Activated gamma-delta T cell treated with anti-CD3 and anti-CD28 coated beads, Interleukin-2, amount 50 U/mL, for 16 hours (primary cell): ENCODE measurements around the gene PRKAR1B.

Source experiments
- DNase-seq: peaks from one replicate; pipeline ENCODE4 v3.0.0-alpha.2; 2020; ENCODE audit warnings: low read depth

Gene PRKAR1B

DNA sequence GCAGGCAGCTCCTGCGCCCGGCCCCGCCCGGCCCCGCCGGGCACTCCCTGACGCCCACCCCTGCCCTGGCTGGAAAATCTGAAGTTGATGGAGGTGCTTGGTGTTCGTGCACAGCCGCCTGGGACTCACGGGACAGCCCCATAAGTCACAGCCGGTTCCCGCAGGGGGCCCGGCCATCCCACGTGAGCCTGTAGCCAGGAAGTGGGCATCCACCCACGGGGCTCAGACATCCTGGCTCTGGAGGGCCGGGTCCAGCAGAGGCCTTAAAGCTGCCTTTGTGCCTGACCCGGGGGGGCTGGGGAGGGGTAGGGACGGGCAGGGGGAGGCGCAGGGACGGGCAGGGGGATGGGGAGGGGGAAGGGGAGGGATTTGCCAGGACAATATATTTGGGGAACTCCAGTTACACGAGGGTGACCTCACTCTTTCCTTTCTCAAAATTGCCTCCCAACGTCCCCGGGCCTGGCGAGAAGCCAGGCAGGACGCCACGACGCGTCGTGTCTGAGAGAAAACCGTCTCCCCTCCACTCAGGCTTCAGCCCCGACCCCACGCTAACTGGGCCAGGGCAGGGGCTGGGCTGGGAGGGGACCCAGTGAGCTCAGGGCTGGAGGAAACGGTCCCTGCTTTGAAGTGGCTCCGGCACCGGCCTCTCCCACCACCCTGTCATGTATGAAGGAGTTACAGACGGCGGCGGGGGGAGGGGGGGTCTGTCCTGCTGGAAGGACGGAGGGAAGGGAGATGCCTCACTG, 125.3 kb downstream of the PRKAR1B start:
- peak; percentile 85 for DNase-seq

DNA sequence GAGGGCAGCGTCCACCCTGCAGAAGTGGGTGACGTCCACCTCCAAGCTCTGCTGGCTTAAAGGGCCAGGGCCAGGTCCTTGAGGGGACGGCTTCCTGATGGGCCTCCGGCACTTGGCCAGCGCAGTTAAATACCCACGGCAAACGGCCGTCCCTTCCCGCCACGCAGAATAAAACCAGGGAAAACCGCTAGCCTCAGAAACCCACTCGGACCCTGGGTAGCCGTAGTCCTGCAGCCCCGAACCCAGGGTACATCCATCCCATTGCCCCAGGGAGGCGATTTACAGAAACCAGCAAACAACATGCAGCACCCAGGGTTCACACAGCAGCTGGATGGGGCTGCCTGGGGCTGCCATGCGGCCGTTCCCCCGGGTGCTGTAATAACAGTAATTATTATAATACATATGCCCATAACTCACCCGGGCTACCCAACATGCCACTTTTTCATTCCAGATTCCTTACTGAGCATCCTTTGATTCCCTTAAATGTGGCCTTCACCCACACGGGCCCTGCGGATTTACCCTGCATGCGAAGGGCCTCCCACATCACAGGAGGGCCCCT, 126.0 kb downstream of the PRKAR1B start:
- DNase-seq: no peak

DNA sequence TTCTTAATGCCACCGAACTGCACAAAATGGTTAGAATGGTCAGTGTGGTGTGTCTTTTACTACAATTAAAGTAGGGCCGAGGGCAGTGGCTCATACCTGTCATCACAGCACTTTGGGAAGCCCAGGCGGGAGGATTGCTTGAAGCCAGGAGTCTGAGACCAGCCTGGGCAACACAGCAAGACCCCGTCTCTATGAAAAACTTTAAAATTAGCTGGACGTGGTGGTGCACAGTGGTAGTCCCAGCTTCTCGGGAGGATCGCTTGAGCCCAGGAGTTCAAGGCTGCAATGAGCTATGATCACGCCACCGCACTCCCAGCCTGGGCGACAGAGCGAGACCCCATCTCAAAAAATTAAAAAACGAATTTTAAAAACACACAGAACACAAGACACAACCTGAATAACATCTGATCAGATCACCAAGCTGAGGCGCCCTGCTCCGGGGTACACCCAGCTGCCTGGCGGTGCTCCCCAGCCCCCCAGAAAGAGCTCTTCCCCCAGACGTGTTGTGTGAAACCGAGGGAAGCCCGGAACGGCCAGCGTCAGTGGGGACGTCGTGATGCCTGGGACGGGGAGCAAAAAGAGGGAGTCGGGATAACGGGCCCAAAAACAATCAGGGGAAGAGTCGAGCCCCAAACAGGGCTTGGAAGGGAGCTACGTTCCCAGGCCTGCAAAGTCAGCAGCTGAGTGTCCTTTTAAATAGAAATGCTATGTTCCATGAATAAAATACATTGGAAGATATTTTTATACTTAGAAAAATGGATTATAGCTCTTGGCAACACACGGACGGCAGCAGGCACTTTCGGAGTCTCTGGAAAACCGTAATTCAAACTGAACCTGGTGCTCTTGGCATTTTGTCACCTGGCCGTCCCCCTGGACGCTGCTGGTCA, 126.7 kb downstream of the PRKAR1B start:
- DNase-seq: no peak

DNA sequence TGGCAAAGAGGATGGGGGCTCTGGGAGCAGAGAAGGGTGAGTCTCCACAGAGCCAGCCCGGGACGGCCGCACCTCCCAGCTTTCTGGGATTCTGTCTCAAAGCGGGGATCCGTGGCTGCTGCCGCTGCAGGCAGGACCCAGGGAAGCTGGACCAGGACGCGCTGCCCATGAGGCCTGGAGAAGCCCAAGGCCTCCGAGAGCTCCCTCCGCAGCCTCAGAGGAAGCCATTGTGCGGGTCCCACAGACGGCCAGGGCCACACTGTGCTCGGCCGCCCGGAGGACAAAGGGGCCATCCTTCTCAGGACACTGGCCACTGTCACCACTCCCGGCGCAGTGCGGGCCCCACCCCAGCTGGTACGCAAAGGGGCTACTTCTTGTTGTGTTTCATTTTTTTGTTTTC, 128.2 kb downstream of the PRKAR1B start:
- DNase-seq: no peak

DNA sequence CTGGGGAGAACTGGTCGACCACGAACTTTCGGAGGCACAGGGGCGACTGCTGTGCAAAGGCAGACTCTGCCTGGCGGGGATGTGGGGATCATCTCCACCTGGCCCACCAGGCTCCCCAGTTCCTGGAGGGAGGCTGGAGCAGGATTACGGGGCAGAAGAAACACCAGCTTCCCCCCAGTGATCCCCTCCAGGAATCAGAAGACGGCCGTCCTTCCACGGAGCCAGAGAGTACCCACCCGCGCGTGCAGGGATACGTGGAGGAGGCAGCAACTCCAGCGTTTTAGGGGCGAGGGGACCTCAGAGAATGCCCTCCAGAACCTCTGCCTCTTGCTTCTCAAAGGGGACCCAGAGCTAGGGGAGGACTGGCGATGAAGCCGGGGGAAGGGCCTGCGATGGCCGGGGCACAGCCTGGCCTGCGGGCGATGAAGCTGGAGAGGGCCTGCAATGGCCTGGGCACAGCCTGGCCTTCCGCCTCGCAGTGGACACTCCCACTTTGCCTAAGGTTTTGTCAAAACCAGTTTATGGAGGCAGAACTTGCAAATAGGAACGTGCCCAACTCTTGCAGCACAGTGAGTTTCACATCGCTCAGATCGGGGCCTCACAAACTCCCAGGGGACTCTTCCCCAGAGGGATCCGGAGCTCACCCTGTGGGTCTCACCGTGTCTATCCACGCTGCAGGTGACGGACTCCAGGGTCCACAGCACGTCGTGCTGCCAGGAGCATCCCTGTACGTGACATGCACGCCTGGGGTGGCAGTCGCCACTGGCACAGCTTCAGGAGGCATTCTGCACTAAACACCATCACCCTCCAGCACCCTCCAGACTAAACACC, 129.5 kb downstream of the PRKAR1B start:
- no peak for DNase-seq

DNA sequence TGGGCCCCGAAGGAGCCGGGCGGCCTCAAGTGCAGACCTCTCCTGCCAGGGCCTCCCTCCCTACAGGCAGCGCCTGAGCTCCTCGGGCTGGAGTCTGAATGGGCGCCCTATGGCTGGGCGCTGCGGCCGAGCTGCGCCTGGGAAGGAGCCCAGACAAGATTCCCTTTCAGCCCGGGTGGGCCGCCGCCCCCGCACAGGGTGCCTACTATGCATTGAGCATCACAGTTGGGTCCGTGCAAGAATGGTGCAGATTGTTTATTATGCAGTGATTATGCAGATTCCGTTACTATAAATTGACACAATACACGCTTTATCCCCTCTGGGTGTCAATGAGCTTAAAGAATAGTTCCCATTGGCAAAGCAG, 130.3 kb downstream of the PRKAR1B start:
- DNase-seq: no peak

DNA sequence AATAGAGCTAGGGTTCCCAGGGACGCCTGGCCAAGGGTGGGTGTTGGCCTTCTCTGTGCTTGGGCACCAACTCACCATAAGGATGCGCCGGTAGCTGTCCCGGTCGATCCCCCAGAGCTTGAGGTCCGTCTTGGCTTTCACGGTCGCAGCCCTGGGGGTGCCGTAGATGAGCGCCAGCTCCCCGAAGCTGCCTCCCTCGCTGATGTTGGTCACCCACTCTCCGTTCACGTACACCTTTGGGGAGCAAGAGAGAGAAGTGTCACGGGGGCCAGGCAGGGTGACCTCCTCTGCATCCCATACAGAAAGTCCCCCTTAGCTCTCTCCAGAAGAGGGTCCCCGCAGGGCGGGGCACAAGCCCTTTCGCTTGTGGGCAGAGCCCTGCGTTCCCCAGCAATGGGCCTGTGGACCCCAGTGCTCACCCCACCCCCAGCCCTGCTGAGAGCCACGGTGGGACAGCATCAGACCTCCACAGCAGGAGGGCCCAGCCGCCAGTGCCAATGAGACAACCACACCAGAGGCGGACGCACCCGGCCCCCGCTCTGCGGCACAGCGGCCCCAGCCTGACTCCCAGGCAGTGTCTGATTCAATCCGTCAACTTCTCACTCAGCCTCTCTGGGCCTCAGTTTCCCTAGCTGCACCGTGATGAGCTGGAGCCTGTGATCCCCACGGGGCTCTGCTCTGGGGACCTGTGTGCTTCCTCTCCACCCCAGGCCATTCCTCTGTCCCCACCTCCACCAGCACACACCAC, 130.8 kb downstream of the PRKAR1B start:
- no peak for DNase-seq

DNA sequence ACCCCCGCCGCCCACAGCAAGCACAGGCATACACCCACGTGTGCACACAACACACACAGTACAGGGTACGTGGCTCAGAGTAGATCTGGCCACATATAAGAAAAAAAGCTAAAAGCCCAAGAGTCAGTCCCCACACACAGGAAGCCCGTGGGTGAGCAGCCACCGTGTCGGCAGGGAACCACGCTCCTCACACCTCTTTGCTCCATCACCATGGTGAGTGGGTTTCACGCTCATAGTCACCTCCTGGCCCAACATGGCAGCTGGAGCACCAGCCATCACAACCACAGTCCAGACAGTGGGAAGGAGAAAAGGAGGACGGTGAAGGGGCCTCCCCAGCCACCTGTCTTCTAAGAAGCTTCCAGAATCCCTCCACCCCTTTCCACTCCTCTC, 131.5 kb downstream of the PRKAR1B start:
- DNase-seq: peak; percentile 38

DNA sequence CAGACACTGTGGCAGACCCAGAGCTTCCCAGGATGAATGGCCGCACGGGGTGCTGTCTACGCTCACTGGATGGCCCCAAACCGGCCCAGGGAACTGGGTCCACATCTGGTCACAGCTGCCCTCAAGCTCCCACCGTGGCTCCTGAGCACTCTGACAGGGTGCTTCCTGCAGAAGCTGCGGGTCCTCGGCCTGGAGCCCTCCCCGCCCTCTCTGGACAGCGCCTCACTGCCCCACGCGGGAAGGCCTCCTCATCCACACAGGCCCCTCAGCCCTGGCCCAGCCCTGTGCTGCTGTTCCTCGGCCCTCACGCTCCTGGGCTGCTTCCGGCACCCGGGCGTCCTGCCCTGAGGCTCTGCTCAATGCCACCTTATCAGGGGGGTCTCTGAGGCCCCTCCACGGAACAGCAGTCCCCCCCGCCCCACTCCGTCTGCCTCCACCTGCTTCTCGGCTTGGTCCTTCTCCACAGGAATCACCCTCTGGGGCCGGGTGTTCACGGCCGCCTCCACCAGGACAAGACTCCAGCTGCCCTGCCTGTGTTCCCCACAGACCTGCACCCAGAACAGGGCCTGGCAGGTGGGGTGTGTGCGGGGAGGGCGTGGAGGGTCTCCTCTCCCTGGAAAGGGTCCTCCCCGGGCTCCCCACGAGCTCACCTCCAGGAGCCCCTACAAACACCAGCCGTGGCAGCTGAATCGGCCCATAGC, 132.0 kb downstream of the PRKAR1B start:
- DNase-seq: no peak

DNA sequence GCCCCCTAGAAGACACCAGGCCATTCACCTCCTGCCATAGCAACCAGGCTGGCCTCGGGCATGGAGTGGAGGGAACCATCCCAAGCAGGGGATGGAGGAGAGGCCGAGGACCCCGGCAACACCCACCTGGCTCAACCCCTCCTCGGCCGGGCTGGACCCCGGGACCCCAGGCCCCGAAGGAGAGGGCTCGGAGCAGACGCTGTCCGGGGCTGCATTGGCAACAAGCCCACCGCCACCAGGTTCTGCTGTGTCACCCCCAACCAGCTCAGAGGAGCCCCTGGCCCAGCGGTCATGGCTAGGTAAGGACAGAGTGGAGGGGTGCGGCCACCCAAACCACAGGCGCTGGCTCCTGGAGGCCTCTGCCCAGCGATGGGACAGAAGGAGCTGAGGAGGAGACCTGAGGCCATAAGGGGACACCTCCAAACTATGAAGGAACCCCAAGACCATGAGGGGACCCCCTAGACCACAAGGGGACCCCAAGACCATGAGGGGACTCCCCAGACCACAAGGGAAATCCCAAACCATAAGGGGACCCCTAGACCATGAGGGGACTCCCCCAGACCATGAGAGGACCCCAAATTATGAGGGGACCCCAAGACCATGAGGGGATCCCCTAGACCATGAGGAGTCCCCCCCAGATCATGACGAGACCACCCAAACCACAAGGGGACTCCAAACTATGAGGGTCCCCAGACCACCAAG, 132.7 kb downstream of the PRKAR1B start:
- no peak for DNase-seq

DNA sequence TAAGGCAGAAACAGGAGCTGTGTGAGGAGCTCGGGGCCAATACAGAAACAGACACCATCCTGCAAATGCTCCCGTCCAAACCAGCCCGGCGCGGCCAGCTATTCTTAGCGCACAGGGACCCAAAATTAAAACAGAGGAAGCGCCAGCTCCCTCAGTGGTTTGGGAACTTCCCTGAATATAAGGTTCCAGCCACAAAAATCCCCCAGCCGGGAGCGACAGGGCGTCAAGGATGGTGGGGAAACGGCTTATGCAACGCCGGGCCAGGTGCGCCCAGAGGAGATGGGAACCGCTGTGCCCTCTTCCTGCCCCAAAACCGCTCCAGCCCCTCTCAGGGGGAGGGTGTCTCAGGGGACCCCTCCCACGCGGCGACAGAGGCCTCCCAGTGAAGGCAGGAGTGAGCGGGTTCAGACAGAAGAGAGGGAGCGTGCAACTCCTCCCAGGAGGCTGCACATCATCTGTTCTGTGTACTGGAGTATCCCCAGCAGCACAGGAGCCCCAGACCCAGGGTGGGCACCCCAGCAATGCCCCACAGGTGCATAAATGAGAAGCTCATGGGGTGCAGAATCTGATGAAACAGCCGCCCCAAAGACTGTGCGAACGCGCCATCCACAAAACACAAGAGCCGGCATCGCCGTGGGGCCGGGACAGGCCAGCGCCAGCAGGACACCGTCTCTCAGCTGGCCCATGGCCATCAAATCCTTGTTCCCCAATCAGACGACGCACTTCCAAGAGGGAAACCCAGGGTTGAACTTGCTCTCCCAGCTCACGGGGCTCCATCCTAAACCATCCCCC, 133.6 kb downstream of the PRKAR1B start:
- DNase-seq: no peak

DNA sequence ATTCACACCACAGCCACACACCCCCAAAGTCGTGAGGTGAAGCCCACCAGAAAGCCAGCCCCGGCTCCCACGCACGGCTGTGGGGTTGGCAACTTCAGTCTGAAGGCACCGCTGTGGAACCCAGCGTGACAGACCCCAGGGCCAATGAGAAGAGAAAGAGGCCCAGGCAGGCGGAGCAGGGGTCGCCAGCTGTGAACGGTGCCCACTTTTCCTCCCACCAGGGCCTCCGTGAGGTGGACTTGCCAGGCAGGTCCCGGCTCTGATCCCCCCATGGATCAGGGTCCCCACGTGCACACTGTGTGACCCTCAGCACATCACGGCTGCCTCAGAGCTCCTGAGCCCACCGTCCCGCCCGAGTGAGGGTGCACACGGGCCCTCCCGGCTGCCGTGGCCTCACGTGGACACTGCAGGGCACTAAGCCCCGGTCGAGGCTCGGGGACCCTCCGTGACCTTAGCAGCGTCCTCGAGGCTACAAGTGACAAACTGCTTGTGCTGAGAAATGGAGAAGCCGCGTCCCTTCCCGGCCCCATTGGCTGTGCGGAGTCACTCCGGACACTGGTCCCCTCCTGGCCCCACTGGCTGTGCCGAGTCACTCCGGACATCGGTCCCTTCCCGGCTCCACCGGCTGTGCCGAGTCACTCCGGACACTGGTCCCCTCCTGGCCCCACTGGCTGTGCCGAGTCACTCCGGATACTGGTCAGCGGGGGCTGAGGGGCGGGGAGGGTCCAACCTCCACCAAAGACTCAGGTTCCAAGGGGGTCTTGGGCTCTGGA, 135.0 kb downstream of the PRKAR1B start:
- DNase-seq: no peak

DNA sequence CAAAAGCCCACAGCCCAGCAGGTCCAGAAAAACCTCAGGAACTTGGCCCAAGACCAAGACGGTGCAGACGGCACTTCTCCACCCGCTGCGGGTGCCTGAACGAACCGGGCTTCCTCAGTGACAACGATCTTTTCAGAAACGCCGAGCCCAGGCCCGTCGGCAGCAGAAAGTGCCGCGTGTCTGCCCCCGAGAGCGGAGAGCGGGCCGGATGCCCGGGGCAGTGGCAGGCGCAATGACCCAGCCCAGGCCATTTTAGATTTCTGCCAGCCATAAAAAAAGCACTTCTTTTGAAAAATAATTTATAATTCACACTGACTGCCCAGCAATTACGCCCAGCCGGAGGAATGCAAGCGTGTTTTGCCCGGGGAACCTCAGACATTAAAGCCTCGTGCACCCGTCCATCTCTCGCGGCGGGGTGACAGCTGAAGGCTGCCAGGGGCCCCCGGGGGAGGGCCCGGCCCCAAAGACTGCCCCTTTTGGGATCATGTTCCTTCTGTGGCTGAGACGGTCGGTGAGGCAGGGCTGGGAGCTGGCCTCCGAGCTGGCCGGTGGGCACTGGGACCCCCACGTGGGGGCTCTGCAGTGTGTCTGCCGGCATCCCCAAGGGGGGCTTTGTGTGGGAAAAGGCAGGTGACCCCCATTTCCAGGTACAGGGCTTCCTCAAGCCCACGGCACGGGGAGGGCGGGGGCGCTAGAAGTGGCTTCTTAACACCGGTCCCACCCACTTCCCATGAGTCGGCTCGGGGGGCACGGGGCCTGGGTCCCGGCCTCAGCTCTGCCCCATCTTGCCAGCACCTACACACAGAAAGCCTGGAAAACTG, 136.1 kb downstream of the PRKAR1B start:
- no peak for DNase-seq

DNA sequence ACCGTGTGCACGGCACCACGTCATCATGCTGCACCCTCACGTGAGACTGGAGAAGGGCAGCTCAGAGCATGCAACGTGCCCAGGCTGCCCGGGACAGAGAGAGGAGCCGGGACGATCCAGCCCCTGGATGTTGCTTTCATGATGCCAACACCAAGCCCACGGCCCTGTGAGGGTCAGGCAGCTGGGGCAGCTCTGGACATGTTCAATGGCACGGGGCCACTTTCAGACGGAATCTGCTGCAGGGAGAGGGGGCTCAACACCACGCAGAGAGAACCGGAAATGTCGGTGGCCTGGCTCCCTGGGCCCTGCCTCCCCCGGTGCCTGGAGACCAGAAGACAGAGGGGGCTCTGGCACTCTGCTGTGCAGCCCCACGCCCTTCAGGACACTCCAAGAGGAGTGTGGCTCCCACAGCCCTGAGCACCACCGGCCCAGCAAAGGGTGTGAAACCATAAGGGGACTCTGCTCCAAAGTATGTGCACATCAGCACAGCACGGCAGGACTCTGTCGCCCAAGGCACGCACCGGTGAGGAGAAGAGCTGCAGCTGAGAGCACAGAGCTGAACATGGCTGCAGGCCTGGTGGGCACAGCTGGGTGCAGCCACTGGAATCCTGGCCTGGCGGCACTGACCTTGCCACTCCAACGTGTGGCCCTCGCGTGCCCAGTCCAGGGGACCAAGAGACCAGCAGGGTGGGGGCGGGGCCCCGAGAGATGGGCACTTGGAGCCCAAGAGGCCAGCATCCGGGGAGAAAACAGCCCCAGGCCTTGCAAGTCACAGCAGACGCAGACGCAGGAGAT, 137.1 kb downstream of the PRKAR1B start:
- no peak for DNase-seq

DNA sequence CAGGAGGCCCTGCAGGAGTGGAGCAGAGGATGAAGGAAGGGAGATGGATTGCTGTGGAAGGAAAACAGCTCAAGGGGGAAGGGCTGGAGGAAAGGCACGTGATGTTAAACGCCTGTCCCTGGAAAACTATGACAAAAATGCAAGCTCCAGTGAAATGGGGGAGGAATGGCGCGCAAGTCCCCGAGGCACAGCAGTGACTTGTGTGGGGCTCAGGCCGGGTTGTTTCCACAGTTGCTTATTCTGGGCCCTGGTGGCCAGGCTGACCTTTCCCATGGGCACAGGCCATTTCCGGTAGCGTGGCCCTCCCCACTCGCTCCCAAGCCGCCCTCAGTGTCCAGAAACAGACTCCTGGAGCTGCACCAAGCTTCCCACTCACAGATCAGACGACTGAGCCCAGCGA, 139.3 kb downstream of the PRKAR1B start:
- no peak for DNase-seq

DNA sequence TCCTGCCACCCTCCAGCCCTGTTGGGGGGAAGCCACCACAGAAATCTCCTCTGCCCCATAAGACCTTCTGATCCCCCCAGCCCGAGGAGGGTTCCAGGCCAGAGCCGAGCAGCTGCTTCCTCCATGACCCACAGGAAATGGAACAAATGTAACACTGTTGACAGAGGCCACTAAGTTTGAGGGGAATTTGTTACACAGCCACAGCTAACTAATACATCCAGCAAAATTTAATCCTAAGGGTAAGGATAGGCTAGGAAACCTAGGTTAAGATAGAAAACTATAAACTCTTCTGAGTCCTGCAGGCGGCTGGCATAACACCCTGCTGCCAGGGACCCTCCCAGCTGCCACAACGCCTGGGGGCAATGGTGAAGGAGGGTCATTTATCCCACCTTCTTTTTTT, 140.6 kb downstream of the PRKAR1B start:
- DNase-seq: no peak

DNA sequence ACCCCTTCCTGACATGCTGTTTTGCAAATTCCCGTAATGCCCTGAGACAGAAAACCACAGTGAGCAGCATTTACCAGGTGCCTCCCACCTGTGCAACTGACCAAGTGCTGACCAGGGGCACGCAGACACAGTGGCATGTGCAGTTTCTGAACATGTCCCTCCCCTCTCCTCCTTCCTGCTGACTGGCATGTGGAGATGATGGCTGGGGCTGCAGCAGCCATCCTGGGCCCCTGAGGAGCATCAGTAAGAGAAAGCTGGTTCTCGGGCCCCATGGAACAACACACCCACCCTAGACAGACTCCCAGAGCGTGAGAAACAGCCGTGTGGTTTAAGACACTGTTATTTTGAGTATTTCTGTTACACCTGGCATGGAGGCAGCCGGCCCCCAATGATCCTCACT, 141.2 kb downstream of the PRKAR1B start:
- no peak for DNase-seq
